HEK293 (cell line): Measurements from ENCODE around the gene DDX27.

ENCODE experiments used
- CTCF ChIA-PET: fragments of 350-600 bp; formaldehyde crosslinking; extraction: SDS; loops from one replicate; lab custom pipeline; 2021; ENCODE audit warnings: antibody characterized with exemption; lab: Yijun Ruan, JAX
- POLR2A ChIA-PET: fragments of 300-600 bp; formaldehyde crosslinking; extraction: SDS; loops from one replicate; lab custom pipeline; 2020; ENCODE audit warnings: antibody characterized with exemption, inconsistent platforms; lab: Yijun Ruan, JAX
- H3K27ac ChIP-seq: fragments of 200-500 bp; sonication (Bioruptor generic); 2 replicates; pipeline ENCODE4 v1.5.1; 2014; ENCODE audit warnings: low read depth, low read length, control low read depth, inconsistent platforms; ENCODE audit errors: extremely low read depth
- H3K36me3 ChIP-seq, 2 experiments: fragments of 200-500 bp in 1 of 2; sonication (Bioruptor generic) in 1 of 2; 1 replicate in 1 of 2; 2 replicates in 1 of 2; pipeline ENCODE4 v1.5.1; 2014 to 2017; ENCODE audit warnings: inconsistent platforms in 2 of 2, low read length in 2 of 2; ENCODE audit not compliant: control insufficient read depth in 2 of 2, insufficient read depth in 1 of 2
- H3K4me1 ChIP-seq: fragments of 200-500 bp; sonication (Bioruptor generic); 2 replicates; pipeline ENCODE4 v1.5.1; 2014; ENCODE audit warnings: mild to moderate bottlenecking, low read length, inconsistent platforms; ENCODE audit not compliant: control insufficient read depth, insufficient read depth
- H3K4me3 ChIP-seq: 2 replicates; pipeline ENCODE4 v1.5.1; 2011; ENCODE audit warnings: low read depth, mild to moderate bottlenecking, control low read depth, low read length, moderate library complexity
- H3K9me3 ChIP-seq: fragments of 200-500 bp; sonication (Bioruptor generic); 2 replicates; pipeline ENCODE4 v1.5.1; 2014; ENCODE audit warnings: low read depth, low read length, inconsistent platforms; ENCODE audit not compliant: control insufficient read depth, insufficient read depth
- BCL11B ChIP-seq: fragments of 450-650 bp; formaldehyde crosslinking; IDR thresholded peaks from 2 replicates; pipeline ENCODE4 v1.5.1; 2016; ENCODE audit warnings: low read depth, missing biosample characterization, missing genetic modification characterization
- ELK4 ChIP-seq: IDR thresholded peaks from 2 replicates; pipeline ENCODE4 v1.6.1; 2011; ENCODE audit warnings: mild to moderate bottlenecking, low read depth, low read length, borderline replicate concordance
- INSM2 ChIP-seq: fragments of 450-650 bp; formaldehyde crosslinking; IDR thresholded peaks from 2 replicates; pipeline ENCODE4 v1.5.1; 2016; ENCODE audit warnings: missing biosample characterization, missing genetic modification characterization
- RBAK ChIP-seq: fragments of 450-650 bp; formaldehyde crosslinking; IDR thresholded peaks from 2 replicates; pipeline ENCODE4 v1.5.1; 2016; ENCODE audit warnings: missing biosample characterization, missing genetic modification characterization
- ZBTB10 ChIP-seq: fragments of 450-650 bp; formaldehyde crosslinking; IDR thresholded peaks from 2 replicates; pipeline ENCODE4 v1.5.1; 2016; ENCODE audit warnings: missing biosample characterization, missing genetic modification characterization
- ZBTB8A ChIP-seq: fragments of 450-650 bp; formaldehyde crosslinking; IDR thresholded peaks from 2 replicates; pipeline ENCODE4 v1.5.1; 2016; ENCODE audit warnings: missing biosample characterization, missing genetic modification characterization
- ZEB2 ChIP-seq: fragments of 450-650 bp; formaldehyde crosslinking; IDR thresholded peaks from 2 replicates; pipeline ENCODE4 v1.5.1; 2016; ENCODE audit warnings: missing biosample characterization, missing genetic modification characterization
- ZFHX2 ChIP-seq: fragments of 450-650 bp; formaldehyde crosslinking; conservative IDR thresholded peaks from 2 replicates; pipeline ENCODE4 v1.5.1; 2016; ENCODE audit warnings: missing biosample characterization, missing genetic modification characterization
- ZFP37 ChIP-seq: fragments of 450-650 bp; formaldehyde crosslinking; IDR thresholded peaks from 2 replicates; pipeline ENCODE4 v1.5.1; 2016; ENCODE audit warnings: missing biosample characterization, missing genetic modification characterization
- ZNF174 ChIP-seq: fragments of 450-650 bp; formaldehyde crosslinking; IDR thresholded peaks from 2 replicates; pipeline ENCODE4 v1.5.0; 2017; ENCODE audit warnings: missing biosample characterization, mild to moderate bottlenecking, missing genetic modification characterization
- ZNF394 ChIP-seq: fragments of 450-650 bp; formaldehyde crosslinking; IDR thresholded peaks from 2 replicates; pipeline ENCODE4 v1.5.1; 2016; ENCODE audit warnings: missing biosample characterization, missing genetic modification characterization, mild to moderate bottlenecking, moderate library complexity, borderline replicate concordance
- ZNF433 ChIP-seq: fragments of 450-650 bp; formaldehyde crosslinking; IDR thresholded peaks from 2 replicates; pipeline ENCODE4 v1.5.1; 2016; ENCODE audit warnings: missing biosample characterization, missing genetic modification characterization, low read depth
- ZNF510 ChIP-seq: fragments of 450-650 bp; formaldehyde crosslinking; IDR thresholded peaks from 2 replicates; pipeline ENCODE4 v1.5.1; 2018; ENCODE audit warnings: mild to moderate bottlenecking, missing genetic modification characterization, missing biosample characterization; ENCODE audit not compliant: insufficient replicate concordance
- ZNF544 ChIP-seq: fragments of 450-650 bp; formaldehyde crosslinking; IDR thresholded peaks from 2 replicates; pipeline ENCODE4 v1.5.0; 2017; ENCODE audit warnings: missing biosample characterization, missing genetic modification characterization
- ZNF692 ChIP-seq: fragments of 450-650 bp; formaldehyde crosslinking; IDR thresholded peaks from 2 replicates; pipeline ENCODE4 v1.5.1; 2016; ENCODE audit warnings: missing biosample characterization, missing genetic modification characterization
- ZNF707 ChIP-seq: fragments of 450-650 bp; formaldehyde crosslinking; IDR thresholded peaks from 2 replicates; pipeline ENCODE4 v1.5.1; 2016; ENCODE audit warnings: missing biosample characterization, missing genetic modification characterization
- ZNF843 ChIP-seq: fragments of 450-650 bp; formaldehyde crosslinking; IDR thresholded peaks from 2 replicates; pipeline ENCODE4 v1.5.1; 2016; ENCODE audit warnings: missing biosample characterization, missing genetic modification characterization
- ZSCAN18 ChIP-seq: fragments of 450-650 bp; formaldehyde crosslinking; IDR thresholded peaks from 2 replicates; pipeline ENCODE4 v1.5.1; 2016; ENCODE audit warnings: missing biosample characterization, missing genetic modification characterization
- ZSCAN30 ChIP-seq: fragments of 450-650 bp; IDR thresholded peaks from 2 replicates; pipeline ENCODE4 v1.5.1; 2018; ENCODE audit warnings: missing biosample characterization, mild to moderate bottlenecking, missing genetic modification characterization, moderate library complexity

Gene DDX27

GRCh38 chr20:49262444-49262843, 43.2 kb downstream of the DDX27 start:
- POLR2A ChIA-PET = no interaction called here
- no peak overlapping the region for H3K27ac ChIP-seq
- H3K4me3 ChIP-seq = no peak overlapping the region
- no peaks in the 10 kb centered on the region for H3K9me3 ChIP-seq
- TF ChIP-seq ZNF174 (tag by site-specific recombination) (no peak), ZEB2 (tag by site-specific recombination) (no peak), ZNF843 (no peak), ZNF394 (no peak), BCL11B (tag by site-specific recombination) (no peak), ELK4 (no peak), ZNF544 (tag by site-specific recombination) (no peak), ZNF692 (tag by site-specific recombination) (no peak), ZNF510 (tag by site-specific recombination) (no peak), ZFP37 (tag by site-specific recombination) (no peak), ZSCAN18 (no peak), RBAK (tag by site-specific recombination) (no peak), ZBTB10 (tag by site-specific recombination) (no peak), ZNF433 (tag by site-specific recombination) (no peak), ZFHX2 (tag by site-specific recombination) (no peak), ZSCAN30 (tag by site-specific recombination) (no peak), INSM2 (tag by site-specific recombination) (no peak), ZNF707 (tag by site-specific recombination) (no peak), ZBTB8A (tag by site-specific recombination) (no peak)
- CTCF ChIA-PET = no interaction called here
- no peaks in the 10 kb centered on the region for H3K4me1 ChIP-seq
- H3K36me3 ChIP-seq = peaks cover 26 to 78% of the 10 kb centered on the region in 2 experiments; a peak in 2 of 3 replicates
